Measurements from ENCODE around the gene SCN1A. TPM values are rescaled to one million over a fixed set of nuclear protein-coding genes. Genes with fewer than 3 reads are reported as not detected.

SCN1A gene
- total RNA-seq, 1 experiment from 2014 or later = 1.6 TPM

DNA sequence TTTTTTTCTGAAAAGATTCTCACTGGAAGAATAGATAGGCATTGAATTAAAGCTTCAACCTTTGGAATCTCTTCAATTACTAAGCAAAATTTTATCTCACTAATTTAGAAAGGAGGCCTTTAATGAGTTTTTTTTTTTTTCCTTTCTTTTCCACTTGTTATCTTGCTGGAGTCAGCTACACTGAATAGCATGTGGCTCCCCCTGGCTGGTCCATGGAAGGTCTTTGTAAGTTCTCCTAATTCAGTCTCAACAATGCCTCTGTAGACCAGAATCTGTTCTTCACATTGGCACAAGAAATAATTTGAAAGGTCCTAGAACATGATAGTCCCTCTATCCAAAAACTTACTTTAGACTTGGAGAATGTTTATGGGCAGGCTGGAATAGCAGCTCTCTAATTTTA lies 24.2 kb upstream of the SCN1A start:
- no peak for TF ChIP-seq NFATC4 (CRISPR knock-in tag; IDR thresholded peaks at IDR 0.05)
- TF ChIP-seq TP53 (CRISPR knock-in tag; IDR thresholded peaks at IDR 0.05) = no peak
- TF ChIP-seq PRRX2 (CRISPR knock-in tag; IDR thresholded peaks at IDR 0.05) = no peak
- no peak for TF ChIP-seq ZNF317 (CRISPR knock-in tag; IDR thresholded peaks at IDR 0.05; ENCODE audit: borderline replicate concordance, low read depth)
- no peak for TF ChIP-seq GABPB1 (CRISPR knock-in tag; IDR thresholded peaks at IDR 0.05)
- ATAC-seq (peak; percentile 46; the same call in 1 of the 2 replicates), DNase-seq (ENCODE audit: low spot score) (no peak)
- H3K27me3 Mint-ChIP-seq (ENCODE audit: low read depth) = no peaks in the 10 kb centered on the region
- no peaks in the 10 kb centered on the region for H3K9me3 Mint-ChIP-seq
- ChIA-PET CTCF (interaction anchor here (1.0 kb wide), 1 partner anchor 24 kb away, joined by 5 read pairs; the partner anchor contains the start of gene SCN1A), POLR2A (no interaction called here)
- no peak overlapping the region for H3K4me3 Mint-ChIP-seq
- H3K36me3 Mint-ChIP-seq = no peaks in the 10 kb centered on the region
- H3K4me1 Mint-ChIP-seq = peaks cover 13% of the 10 kb centered on the region
- H3K27ac Mint-ChIP-seq = no peak overlapping the region

DNA sequence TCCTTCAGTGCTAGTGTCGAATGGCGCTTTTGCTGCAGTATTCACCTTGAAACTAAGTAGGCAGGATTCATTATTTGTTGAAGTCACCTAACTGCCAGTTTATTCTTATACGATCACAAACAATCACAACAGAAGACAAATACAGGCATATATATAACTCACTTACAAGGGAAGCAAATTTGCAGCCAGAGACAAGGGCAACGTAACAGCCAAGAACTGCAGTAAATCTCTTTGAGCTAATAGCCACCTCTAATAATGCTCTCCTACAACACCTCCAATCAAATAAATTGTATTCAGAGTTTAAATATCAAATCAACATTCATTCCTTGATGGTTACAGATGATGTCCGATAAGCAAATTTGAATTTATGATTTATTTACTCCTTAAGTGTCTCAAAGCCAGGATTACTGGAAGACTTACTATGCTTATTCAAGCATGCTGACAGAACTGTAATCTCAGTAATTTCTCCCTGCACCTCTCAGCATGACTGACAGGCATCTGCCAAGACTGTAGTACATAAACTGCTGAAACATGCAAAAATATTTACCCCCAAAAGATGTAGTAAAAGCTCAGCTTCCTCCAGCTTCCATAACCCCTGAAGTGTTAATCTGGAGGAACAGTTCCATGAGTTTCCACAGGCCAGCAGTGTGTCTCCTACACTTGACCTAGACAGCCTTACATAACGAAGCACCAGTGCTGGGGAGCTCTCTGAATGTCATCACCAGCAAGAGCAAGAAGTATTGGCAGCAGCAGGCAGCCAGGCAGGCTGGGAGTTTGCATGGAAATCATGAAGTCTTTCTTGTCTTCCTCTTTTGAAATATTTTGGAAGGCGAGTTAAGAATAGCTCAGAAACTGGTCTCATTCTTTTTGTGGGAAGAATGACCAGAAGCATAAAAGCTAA lies 20.9 kb upstream of the SCN1A start:
- H3K4me3 Mint-ChIP-seq = no peak overlapping the region
- TF ChIP-seq ZNF416 (CRISPR knock-in tag; IDR thresholded peaks at IDR 0.05) (no peak), ELF4 (CRISPR knock-in tag; IDR thresholded peaks at IDR 0.05; ENCODE audit: low read depth) (no peak), SP1 (CRISPR knock-in tag; conservative IDR thresholded peaks at IDR 0.05) (no peak), FOXP1 (CRISPR knock-in tag; IDR thresholded peaks at IDR 0.05; ENCODE audit: borderline replicate concordance) (no peak), ZNF281 (CRISPR knock-in tag; IDR thresholded peaks at IDR 0.05) (no peak), GABPB1 (CRISPR knock-in tag; IDR thresholded peaks at IDR 0.05) (no peak), FOXK1 (CRISPR knock-in tag; IDR thresholded peaks at IDR 0.05) (no peak), NFYB (CRISPR knock-in tag; conservative IDR thresholded peaks at IDR 0.05; ENCODE audit: low read depth) (no peak), TCF7 (CRISPR knock-in tag; IDR thresholded peaks at IDR 0.05; ENCODE audit: low read depth) (no peak)
- TF ChIP-seq, protein P1, sequence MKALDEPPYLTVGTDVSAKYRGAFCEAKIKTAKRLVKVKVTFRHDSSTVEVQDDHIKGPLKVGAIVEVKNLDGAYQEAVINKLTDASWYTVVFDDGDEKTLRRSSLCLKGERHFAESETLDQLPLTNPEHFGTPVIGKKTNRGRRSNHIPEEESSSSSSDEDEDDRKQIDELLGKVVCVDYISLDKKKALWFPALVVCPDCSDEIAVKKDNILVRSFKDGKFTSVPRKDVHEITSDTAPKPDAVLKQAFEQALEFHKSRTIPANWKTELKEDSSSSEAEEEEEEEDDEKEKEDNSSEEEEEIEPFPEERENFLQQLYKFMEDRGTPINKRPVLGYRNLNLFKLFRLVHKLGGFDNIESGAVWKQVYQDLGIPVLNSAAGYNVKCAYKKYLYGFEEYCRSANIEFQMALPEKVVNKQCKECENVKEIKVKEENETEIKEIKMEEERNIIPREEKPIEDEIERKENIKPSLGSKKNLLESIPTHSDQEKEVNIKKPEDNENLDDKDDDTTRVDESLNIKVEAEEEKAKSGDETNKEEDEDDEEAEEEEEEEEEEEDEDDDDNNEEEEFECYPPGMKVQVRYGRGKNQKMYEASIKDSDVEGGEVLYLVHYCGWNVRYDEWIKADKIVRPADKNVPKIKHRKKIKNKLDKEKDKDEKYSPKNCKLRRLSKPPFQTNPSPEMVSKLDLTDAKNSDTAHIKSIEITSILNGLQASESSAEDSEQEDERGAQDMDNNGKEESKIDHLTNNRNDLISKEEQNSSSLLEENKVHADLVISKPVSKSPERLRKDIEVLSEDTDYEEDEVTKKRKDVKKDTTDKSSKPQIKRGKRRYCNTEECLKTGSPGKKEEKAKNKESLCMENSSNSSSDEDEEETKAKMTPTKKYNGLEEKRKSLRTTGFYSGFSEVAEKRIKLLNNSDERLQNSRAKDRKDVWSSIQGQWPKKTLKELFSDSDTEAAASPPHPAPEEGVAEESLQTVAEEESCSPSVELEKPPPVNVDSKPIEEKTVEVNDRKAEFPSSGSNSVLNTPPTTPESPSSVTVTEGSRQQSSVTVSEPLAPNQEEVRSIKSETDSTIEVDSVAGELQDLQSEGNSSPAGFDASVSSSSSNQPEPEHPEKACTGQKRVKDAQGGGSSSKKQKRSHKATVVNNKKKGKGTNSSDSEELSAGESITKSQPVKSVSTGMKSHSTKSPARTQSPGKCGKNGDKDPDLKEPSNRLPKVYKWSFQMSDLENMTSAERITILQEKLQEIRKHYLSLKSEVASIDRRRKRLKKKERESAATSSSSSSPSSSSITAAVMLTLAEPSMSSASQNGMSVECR (CRISPR knock-in tag; IDR thresholded peaks at IDR 0.05; ENCODE audit: borderline replicate concordance) = no peak
- TF ChIP-seq, protein P2, sequence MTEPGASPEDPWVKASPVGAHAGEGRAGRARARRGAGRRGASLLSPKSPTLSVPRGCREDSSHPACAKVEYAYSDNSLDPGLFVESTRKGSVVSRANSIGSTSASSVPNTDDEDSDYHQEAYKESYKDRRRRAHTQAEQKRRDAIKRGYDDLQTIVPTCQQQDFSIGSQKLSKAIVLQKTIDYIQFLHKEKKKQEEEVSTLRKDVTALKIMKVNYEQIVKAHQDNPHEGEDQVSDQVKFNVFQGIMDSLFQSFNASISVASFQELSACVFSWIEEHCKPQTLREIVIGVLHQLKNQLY (CRISPR knock-in tag; IDR thresholded peaks at IDR 0.05) = no peak
- TF ChIP-seq, protein P3, sequence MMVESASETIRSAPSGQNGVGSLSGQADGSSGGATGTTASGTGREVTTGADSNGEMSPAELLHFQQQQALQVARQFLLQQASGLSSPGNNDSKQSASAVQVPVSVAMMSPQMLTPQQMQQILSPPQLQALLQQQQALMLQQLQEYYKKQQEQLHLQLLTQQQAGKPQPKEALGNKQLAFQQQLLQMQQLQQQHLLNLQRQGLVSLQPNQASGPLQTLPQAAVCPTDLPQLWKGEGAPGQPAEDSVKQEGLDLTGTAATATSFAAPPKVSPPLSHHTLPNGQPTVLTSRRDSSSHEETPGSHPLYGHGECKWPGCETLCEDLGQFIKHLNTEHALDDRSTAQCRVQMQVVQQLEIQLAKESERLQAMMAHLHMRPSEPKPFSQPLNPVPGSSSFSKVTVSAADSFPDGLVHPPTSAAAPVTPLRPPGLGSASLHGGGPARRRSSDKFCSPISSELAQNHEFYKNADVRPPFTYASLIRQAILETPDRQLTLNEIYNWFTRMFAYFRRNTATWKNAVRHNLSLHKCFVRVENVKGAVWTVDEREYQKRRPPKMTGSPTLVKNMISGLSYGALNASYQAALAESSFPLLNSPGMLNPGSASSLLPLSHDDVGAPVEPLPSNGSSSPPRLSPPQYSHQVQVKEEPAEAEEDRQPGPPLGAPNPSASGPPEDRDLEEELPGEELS (CRISPR knock-in tag; IDR thresholded peaks at IDR 0.05) = no peak
- TF ChIP-seq, protein P4, sequence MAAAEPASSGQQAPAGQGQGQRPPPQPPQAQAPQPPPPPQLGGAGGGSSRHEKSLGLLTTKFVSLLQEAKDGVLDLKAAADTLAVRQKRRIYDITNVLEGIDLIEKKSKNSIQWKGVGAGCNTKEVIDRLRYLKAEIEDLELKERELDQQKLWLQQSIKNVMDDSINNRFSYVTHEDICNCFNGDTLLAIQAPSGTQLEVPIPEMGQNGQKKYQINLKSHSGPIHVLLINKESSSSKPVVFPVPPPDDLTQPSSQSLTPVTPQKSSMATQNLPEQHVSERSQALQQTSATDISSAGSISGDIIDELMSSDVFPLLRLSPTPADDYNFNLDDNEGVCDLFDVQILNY (CRISPR knock-in tag; IDR thresholded peaks at IDR 0.05) = no peak
- H3K27ac Mint-ChIP-seq = no peak overlapping the region
- H3K4me1 Mint-ChIP-seq = peaks cover 13% of the 10 kb centered on the region
- POLR2A ChIA-PET = interaction anchor here (0.8 kb wide), 1 partner anchor 196 kb away, joined by 3 read pairs; no protein-coding TSS in a partner anchor
- H3K9me3 Mint-ChIP-seq = no peaks in the 10 kb centered on the region
- H3K27me3 Mint-ChIP-seq (ENCODE audit: low read depth) = no peaks in the 10 kb centered on the region
- ATAC-seq = peak; percentile 92
- H3K36me3 Mint-ChIP-seq = no peaks in the 10 kb centered on the region
- CTCF ChIA-PET = interaction anchor here (1.0 to 1.5 kb wide), 2 partner anchors 21 to 33 kb away, joined by 4 to 9 read pairs; partner anchors contain the start of gene SCN1A
- no peak for DNase-seq (ENCODE audit: low spot score)

Data from WTC11 (cell line).